Measurements from ENCODE around the gene GRK2.

Gene GRK2

DNA sequence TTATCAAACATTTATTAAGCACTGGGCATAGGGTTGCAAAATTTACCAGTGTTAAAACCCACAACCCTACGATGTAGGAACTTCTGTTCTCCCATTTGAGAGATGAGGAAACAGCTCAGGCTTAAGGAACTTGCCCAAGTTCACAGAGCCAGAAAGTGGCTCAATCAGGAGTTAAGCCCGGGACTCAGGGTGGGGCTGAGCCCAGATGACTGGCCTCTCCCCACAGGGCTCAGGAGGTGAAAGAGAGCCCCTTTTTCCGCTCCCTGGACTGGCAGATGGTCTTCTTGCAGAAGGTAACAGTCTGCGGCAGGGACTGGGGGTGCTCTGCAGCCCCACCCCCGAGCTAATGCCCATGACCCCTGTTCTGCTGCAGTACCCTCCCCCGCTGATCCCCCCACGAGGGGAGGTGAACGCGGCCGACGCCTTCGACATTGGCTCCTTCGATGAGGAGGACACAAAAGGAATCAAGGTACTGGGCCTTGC is 17.2 kb downstream of the GRK2 start:
- TF ChIP-seq, protein P1, sequence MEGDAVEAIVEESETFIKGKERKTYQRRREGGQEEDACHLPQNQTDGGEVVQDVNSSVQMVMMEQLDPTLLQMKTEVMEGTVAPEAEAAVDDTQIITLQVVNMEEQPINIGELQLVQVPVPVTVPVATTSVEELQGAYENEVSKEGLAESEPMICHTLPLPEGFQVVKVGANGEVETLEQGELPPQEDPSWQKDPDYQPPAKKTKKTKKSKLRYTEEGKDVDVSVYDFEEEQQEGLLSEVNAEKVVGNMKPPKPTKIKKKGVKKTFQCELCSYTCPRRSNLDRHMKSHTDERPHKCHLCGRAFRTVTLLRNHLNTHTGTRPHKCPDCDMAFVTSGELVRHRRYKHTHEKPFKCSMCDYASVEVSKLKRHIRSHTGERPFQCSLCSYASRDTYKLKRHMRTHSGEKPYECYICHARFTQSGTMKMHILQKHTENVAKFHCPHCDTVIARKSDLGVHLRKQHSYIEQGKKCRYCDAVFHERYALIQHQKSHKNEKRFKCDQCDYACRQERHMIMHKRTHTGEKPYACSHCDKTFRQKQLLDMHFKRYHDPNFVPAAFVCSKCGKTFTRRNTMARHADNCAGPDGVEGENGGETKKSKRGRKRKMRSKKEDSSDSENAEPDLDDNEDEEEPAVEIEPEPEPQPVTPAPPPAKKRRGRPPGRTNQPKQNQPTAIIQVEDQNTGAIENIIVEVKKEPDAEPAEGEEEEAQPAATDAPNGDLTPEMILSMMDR (IDR thresholded peaks at IDR 0.05; ENCODE audit: borderline replicate concordance, control extremely low read depth, extremely low read depth, insufficient read depth, missing control alignments), result no peak
- DNase-seq (ENCODE audit: low spot score), result no peak

DNA sequence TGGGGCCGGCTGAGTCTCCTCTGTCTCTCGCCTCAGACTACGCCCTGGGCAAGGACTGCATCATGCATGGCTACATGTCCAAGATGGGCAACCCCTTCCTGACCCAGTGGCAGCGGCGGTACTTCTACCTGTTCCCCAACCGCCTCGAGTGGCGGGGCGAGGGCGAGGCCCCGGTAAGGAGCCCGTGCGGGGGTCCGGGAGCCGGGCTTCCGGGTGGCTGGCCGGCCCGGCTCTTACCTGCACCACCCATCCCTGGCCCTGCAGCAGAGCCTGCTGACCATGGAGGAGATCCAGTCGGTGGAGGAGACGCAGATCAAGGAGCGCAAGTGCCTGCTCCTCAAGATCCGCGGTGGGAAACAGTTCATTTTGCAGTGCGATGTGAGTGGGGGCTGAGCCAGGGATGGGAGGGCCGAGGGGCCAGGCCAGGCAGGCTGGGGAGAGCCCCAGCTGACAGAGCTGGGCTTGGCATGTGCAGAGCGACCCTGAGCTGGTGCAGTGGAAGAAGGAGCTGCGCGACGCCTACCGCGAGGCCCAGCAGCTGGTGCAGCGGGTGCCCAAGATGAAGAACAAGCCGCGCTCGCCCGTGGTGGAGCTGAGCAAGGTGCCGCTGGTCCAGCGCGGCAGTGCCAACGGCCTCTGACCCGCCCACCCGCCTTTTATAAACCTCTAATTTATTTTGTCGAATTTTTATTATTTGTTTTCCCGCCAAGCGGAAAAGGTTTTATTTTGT is 18.7 kb downstream of the GRK2 start:
- TF ChIP-seq, protein P1 (IDR thresholded peaks at IDR 0.05; ENCODE audit: borderline replicate concordance, control extremely low read depth, extremely low read depth, insufficient read depth, missing control alignments), result no peak
- in situ Hi-C loops (cut with MboI; ENCODE audit: low sequenced_read_pairs, unreplicated experiment), result no loop called here
- no peak for DNase-seq (ENCODE audit: low spot score)

More for the DNA sequence above, 17.2 kb downstream of the GRK2 start:
- in situ Hi-C loops (cut with MboI; ENCODE audit: low sequenced_read_pairs, unreplicated experiment), result no loop called here

DNA sequence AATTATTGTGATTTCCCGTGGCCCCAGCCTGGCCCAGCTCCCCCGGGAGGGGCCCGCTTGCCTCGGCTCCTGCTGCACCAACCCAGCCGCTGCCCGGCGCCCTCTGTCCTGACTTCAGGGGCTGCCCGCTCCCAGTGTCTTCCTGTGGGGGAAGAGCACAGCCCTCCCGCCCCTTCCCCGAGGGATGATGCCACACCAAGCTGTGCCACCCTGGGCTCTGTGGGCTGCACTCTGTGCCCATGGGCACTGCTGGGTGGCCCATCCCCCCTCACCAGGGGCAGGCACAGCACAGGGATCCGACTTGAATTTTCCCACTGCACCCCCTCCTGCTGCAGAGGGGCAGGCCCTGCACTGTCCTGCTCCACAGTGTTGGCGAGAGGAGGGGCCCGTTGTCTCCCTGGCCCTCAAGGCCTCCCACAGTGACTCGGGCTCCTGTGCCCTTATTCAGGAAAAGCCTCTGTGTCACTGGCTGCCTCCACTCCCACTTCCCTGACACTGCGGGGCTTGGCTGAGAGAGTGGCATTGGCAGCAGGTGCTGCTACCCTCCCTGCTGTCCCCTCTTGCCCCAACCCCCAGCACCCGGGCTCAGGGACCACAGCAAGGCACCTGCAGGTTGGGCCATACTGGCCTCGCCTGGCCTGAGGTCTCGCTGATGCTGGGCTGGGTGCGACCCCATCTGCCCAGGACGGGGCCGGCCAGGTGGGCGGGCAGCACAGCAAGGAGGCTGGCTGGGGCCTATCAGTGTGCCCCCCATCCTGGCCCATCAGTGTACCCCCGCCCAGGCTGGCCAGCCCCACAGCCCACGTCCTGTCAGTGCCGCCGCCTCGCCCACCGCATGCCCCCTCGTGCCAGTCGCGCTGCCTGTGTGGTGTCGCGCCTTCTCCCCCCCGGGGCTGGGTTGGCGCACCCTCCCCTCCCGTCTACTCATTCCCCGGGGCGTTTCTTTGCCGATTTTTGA is 19.5 kb downstream of the GRK2 start:
- in situ Hi-C loops (cut with MboI; ENCODE audit: low sequenced_read_pairs, unreplicated experiment), result no loop called here
- DNase-seq (ENCODE audit: low spot score), result no peak
- TF ChIP-seq, protein P1 (IDR thresholded peaks at IDR 0.05; ENCODE audit: borderline replicate concordance, control extremely low read depth, extremely low read depth, insufficient read depth, missing control alignments), result no peak

DNA sequence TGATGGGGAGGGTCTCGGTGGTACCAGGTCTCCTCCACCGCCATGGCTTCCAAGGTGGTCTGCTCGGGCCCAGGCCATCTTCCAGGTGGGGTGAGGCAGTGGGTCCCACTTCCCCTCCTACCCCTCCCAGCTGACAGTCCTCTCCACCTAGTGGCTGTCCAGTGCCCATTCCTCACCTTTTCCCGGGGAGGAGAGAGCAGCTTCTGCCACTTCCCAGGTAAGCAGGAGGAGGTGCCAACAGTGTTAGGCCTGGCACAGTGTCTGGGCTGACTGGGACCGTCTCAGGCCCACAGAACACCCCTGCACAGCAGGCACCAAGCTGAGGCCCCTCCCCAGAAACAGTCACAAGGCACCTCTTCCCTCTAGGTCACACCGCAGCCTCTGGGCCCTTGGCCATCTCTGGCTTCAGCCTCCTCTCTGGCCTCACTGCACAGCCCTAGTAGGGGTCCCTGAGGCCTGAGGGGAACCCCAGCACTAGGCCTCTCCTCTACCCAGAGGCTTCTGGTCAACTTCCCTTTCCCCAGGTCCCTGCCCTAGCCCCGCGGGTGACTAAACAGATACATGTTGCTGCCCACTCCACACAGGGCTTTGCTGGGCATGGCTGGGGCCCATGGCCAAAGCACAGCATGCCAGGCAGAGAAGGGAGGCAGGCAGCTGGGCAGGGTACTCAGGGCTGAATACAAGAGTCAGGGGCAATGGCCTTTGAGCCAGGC is 20.5 kb downstream of the GRK2 start:
- DNase-seq (ENCODE audit: low spot score), result no peak
- TF ChIP-seq, protein P1 (IDR thresholded peaks at IDR 0.05; ENCODE audit: borderline replicate concordance, control extremely low read depth, extremely low read depth, insufficient read depth, missing control alignments), result no peak

DNA sequence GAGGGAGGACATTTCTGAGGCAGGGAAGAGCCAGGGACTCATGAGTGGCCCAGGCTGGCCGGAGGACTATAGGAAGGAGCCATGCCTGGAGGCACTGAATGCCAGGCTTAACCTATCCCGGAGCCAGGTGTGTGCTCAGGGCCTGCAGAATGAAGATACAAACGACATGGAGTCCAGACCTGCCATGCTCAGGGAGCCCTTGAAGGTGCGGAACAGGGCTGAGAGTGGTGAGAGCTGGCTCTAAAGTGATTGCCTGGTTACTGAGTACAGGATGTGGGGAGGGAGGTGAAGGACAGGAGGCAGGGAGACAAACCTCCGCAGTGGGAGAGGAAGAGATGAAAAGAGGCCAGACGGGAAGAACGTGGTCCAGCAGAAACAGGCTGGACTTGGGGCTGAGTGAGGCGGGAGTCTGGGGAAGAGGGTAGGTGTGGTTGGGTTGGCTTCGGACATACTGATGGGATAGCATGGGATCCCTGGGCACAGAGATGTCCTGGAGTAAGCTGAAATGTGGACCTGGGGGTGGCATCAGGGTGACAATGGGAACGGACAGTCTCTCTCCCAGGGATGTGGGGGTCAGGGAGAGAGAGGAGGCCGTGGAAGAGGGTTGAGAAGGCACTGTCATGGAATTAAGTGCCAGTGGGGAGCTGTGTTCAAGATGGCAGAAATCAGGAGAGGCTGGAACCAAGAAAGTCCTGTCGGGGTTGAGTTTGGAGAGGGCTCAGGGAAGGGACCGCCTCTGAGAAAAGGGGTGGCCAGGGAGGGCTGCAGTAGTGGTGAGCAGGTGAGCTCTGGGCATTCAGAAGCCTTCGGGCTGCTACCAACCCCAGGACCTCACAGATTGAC is 21.3 kb downstream of the GRK2 start:
- in situ Hi-C loops (cut with MboI; ENCODE audit: low sequenced_read_pairs, unreplicated experiment), result no loop called here
- no peak for DNase-seq (ENCODE audit: low spot score)
- TF ChIP-seq, protein P1 (IDR thresholded peaks at IDR 0.05; ENCODE audit: borderline replicate concordance, control extremely low read depth, extremely low read depth, insufficient read depth, missing control alignments), result no peak

More for the DNA sequence above, 20.5 kb downstream of the GRK2 start:
- in situ Hi-C loops (cut with MboI; ENCODE audit: low sequenced_read_pairs, unreplicated experiment), result no loop called here

Measured in GM13976 (cell line).